ENCODE results near the gene CYB5R2.

Gene CYB5R2

DNA sequence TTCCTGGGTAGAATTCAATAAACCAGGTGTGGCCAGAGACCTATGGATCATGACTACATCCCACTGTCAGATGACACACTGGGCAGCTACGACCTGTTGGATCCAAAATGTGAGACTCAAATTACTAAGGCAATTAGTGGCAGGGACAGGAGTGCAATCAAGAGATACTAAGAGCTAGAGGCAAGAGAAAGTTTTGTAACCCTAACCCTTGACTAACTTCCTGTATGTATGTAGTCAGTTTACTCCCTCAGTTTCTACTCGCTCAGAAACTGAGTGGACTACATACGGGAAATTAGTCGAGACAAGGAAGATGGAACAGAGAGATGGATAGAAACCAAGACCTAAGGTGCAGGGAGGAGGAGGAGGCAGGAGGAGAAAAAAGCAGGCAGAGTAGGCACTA lies 2.7 kb downstream of the CYB5R2 start:
- TF ChIP-seq, protein P1, sequence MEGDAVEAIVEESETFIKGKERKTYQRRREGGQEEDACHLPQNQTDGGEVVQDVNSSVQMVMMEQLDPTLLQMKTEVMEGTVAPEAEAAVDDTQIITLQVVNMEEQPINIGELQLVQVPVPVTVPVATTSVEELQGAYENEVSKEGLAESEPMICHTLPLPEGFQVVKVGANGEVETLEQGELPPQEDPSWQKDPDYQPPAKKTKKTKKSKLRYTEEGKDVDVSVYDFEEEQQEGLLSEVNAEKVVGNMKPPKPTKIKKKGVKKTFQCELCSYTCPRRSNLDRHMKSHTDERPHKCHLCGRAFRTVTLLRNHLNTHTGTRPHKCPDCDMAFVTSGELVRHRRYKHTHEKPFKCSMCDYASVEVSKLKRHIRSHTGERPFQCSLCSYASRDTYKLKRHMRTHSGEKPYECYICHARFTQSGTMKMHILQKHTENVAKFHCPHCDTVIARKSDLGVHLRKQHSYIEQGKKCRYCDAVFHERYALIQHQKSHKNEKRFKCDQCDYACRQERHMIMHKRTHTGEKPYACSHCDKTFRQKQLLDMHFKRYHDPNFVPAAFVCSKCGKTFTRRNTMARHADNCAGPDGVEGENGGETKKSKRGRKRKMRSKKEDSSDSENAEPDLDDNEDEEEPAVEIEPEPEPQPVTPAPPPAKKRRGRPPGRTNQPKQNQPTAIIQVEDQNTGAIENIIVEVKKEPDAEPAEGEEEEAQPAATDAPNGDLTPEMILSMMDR (IDR thresholded peaks at IDR 0.05) = no peak
- Histone ChIP-seq H3K9me3 (no peaks in the 10 kb centered on the region), H3K36me3 (no peaks in the 10 kb centered on the region), H3K4me3 (ENCODE audit: low read depth in 1 of 2, low read length in 1 of 2) (no peak overlapping the region), H3K4me1 (ENCODE audit: control insufficient read depth in 1 of 2, insufficient read depth in 1 of 2, low read depth in 1 of 2, low read length in 1 of 2) (peaks cover 0 to 40% of the 10 kb centered on the region in 2 experiments), H3K27me3 (peaks cover 53% of the 10 kb centered on the region), H3K27ac (peak overlapping the region; percentile 57)

DNA sequence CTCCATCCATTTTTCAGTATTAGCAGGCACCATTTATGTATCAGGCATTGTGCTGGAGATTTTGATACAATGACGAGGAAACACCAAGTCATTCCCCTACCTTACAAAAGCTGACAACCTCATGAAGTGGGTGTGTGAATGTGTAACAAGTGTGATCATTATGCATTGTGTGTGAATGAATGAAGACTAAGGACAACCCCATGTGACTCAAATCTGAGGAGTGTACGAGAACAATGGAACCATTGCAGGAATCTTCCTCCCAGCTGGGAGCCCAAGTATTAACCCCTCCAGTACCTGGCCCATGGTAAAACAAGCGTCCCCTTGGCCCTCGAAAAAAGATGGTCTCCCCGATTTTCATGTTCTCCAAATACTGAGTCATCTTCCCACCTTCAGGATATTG lies 4.4 kb downstream of the CYB5R2 start:
- H3K4me3 ChIP-seq (ENCODE audit: low read depth in 1 of 2, low read length in 1 of 2) = no peak overlapping the region
- H3K27me3 ChIP-seq = peaks cover 35% of the 10 kb centered on the region
- TF ChIP-seq, protein P1 (IDR thresholded peaks at IDR 0.05) = no peak
- H3K27ac ChIP-seq = no peak overlapping the region
- H3K36me3 ChIP-seq = no peaks in the 10 kb centered on the region
- peaks cover 0 to 39% of the 10 kb centered on the region in 2 experiments for H3K4me1 ChIP-seq (ENCODE audit: control insufficient read depth in 1 of 2, insufficient read depth in 1 of 2, low read depth in 1 of 2, low read length in 1 of 2)
- H3K9me3 ChIP-seq = no peaks in the 10 kb centered on the region

DNA sequence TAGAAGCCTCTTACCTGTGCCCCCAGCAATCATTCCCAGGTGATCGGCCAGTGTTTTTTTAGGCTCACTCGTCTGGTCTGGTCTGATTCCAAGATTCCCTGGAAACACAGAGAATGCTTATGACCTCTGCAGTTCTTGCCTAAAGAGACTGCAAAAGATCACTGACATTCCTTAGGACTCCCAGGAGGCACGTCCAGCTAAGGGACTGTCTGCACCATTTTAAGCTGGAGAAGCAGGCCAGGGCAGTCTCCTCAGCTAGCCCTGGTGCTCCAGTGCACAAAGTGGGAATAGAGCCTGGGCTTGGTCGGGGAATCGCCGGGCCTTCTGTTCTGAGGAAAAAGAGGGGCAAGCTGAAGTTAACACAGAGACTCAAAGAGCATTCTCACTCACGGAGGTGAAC lies 4.8 kb downstream of the CYB5R2 start:
- H3K27me3 ChIP-seq = peaks cover 31% of the 10 kb centered on the region
- no peaks in the 10 kb centered on the region for H3K9me3 ChIP-seq
- no peak overlapping the region for H3K4me3 ChIP-seq (ENCODE audit: low read depth in 1 of 2, low read length in 1 of 2)
- H3K4me1 ChIP-seq (ENCODE audit: control insufficient read depth in 1 of 2, insufficient read depth in 1 of 2, low read depth in 1 of 2, low read length in 1 of 2) = peaks cover 0 to 34% of the 10 kb centered on the region in 2 experiments
- H3K27ac ChIP-seq = no peak overlapping the region
- TF ChIP-seq, protein P1 (IDR thresholded peaks at IDR 0.05) = no peak
- H3K36me3 ChIP-seq = no peaks in the 10 kb centered on the region

DNA sequence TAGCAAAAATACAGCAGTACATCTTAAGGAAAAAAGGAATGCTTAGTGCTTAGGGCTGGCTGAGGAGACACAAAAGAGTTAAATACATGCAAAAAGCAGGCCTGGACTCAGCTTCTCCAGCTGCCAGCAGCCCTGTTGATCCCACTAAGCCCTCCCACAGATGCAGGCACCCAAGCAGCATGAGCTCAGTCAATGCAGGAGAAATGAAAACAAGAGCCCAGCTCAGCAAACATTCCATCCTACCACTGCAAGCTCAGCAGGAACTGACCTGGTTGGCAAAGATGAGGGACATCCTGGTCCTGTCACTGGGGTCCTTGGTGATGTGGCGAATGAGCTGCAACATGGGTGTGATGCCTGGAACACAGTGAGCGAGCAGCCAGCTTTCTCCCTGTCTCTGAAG lies 5.8 kb downstream of the CYB5R2 start:
- Histone ChIP-seq H3K27me3 (peaks cover 21% of the 10 kb centered on the region), H3K4me1 (ENCODE audit: control insufficient read depth in 1 of 2, insufficient read depth in 1 of 2, low read depth in 1 of 2, low read length in 1 of 2) (peaks cover 0 to 26% of the 10 kb centered on the region in 2 experiments), H3K4me3 (ENCODE audit: low read depth in 1 of 2, low read length in 1 of 2) (no peak overlapping the region), H3K9me3 (no peaks in the 10 kb centered on the region), H3K36me3 (no peaks in the 10 kb centered on the region), H3K27ac (no peak overlapping the region)
- TF ChIP-seq, protein P1 (IDR thresholded peaks at IDR 0.05) = no peak

DNA sequence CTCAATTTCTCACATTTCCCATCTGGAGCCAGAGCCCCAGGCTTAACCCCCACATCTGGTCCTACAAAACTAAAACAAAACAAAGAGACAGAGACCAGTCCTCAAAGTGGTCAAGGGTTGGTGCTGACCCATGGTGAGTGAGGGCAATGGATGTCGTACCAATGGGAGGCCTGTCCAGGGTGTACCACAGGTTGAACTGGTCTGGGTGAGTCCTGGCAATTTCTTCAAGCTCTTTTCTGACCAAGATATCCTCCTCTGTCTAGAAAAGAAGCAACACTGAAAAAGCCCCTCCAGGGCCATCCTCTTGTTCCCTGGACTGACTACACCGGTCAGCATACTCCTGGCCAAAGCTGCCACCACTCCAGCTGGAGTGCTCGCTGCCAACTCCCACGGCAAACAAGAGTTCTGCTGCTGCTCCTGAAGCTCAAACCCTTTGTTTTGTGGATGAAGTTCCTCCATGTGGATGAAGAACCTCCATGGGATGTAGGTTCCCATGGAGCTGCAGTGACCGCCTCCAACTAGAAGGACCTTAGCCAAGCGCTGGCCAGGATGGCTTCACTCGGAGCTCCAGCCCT lies 6.9 kb downstream of the CYB5R2 start:
- Histone ChIP-seq H3K36me3 (no peaks in the 10 kb centered on the region), H3K4me1 (ENCODE audit: control insufficient read depth in 1 of 2, insufficient read depth in 1 of 2, low read depth in 1 of 2, low read length in 1 of 2) (peaks cover 0 to 21% of the 10 kb centered on the region in 2 experiments), H3K27ac (no peak overlapping the region)

More for the DNA sequence above, 6.9 kb downstream of the CYB5R2 start:
- Histone ChIP-seq H3K9me3 (no peaks in the 10 kb centered on the region), H3K27me3 (peaks cover 10% of the 10 kb centered on the region), H3K4me3 (ENCODE audit: low read depth in 1 of 2, low read length in 1 of 2) (no peak overlapping the region)
- TF ChIP-seq, protein P1 (IDR thresholded peaks at IDR 0.05) = no peak
